HCT116 (cell line): Measurements from ENCODE around the gene KDELR1. TPM values are rescaled to one million over a fixed set of nuclear protein-coding genes. Genes with fewer than 3 reads are reported as not detected.

Source experiments
- ATAC-seq: fragments of 200-7000 bp; cut with Tn5 transposase; 2 replicates; pipeline ENCODE4 v1.9.1; 2020; ENCODE audit warnings: mild to moderate bottlenecking, moderate library complexity
- BruUV-seq: library from RNA; stranded (reverse); fragments of 400-500 nt; replicated peaks from 2 replicates; lab custom pipeline; 2021; lab: Mats Ljungman, UMichigan
- CTCF ChIA-PET: fragments of 300-600 bp; sonication (Branson Sonifier 250); formaldehyde crosslinking; loops from one replicate; lab custom pipeline; 2021; ENCODE audit warnings: antibody characterized with exemption; lab: Charles Lee
- POLR2A ChIA-PET: fragments of 300-600, 350-600 bp; sonication (Branson Sonifier 250); formaldehyde crosslinking; loops from one replicate; lab custom pipeline; 2021; ENCODE audit warnings: antibody characterized with exemption; lab: Charles Lee
- RAD21 ChIA-PET, 2 experiments: fragments of 300-600 bp; sonication (Branson Sonifier 250); formaldehyde crosslinking; loops; one replicate each; lab custom pipeline; 2023; ENCODE audit warnings: low total read pairs in 2 of 2; ENCODE audit not compliant: uncharacterized antibody in 2 of 2, unreplicated experiment in 2 of 2, low non-redundant PET in 1 of 2; lab: Charles Lee
- DNase-seq: peaks from one replicate; pipeline ENCODE4 v3.0.0-alpha.2; 2010; ENCODE audit warnings: low read depth, low spot score
- H2AFZ ChIP-seq: fragments of 200-600 bp; shearing (Covaris generic), sonication (generic); 2 replicates; pipeline ENCODE4 v1.6.1; 2017; ENCODE audit warnings: low read depth, mixed run types, mixed read lengths, antibody characterized with exemption, low read length; ENCODE audit not compliant: poor library complexity, severe bottlenecking
- H3K27ac ChIP-seq: 2 replicates; pipeline ENCODE4 v1.5.1; 2012; ENCODE audit warnings: low read depth, low read length
- H3K27me3 ChIP-seq: fragments of 200-600 bp; sonication (generic); 2 replicates; pipeline ENCODE4 v1.6.1; 2016; ENCODE audit warnings: mixed run types, low read length, mixed read lengths; ENCODE audit not compliant: insufficient read depth
- H3K36me3 ChIP-seq, 2 experiments: fragments of 200-500 bp in 1 of 2; fragments of 200-600 bp in 1 of 2; sonication (Bioruptor generic) in 1 of 2; sonication (generic) in 1 of 2; 2 replicates each; pipeline versions ENCODE4 v1.5.1 to v1.6.1; 2014 to 2016; ENCODE audit warnings: low read length in 2 of 2, inconsistent platforms in 1 of 2, mixed read lengths in 1 of 2, mixed run types in 1 of 2; ENCODE audit not compliant: insufficient read depth in 2 of 2, control insufficient read depth in 1 of 2
- H3K4me1 ChIP-seq, 2 experiments: fragments of 200-600 bp in 1 of 2; sonication (generic) in 1 of 2; 2 replicates each; pipeline versions ENCODE4 v1.5.1 to v1.6.1; 2012 to 2017; ENCODE audit warnings: low read length in 2 of 2, inconsistent platforms in 1 of 2, mild to moderate bottlenecking in 1 of 2, mixed read lengths in 1 of 2, mixed run types in 1 of 2, moderate library complexity in 1 of 2; ENCODE audit not compliant: insufficient read depth in 2 of 2, control insufficient read depth in 1 of 2
- H3K4me2 ChIP-seq: fragments of 200-600 bp; sonication (generic); 2 replicates; pipeline ENCODE4 v1.6.1; 2017; ENCODE audit warnings: mixed run types, low read length, mixed read lengths
- H3K4me3 ChIP-seq, 2 experiments: fragments of 200-600 bp in 1 of 2; sonication (generic) in 1 of 2; replicated peaks in 1 of 2; 2 replicates each; pipeline ENCODE4 v1.5.1; 2011 to 2016; ENCODE audit warnings: low read length in 2 of 2, control low read depth in 1 of 2, low read depth in 1 of 2, mild to moderate bottlenecking in 1 of 2, mixed read lengths in 1 of 2, mixed run types in 1 of 2
- H3K79me2 ChIP-seq: fragments of 200-600 bp; sonication (generic); 2 replicates; pipeline ENCODE4 v1.6.1; 2017; ENCODE audit warnings: mild to moderate bottlenecking, mixed run types, low read length, moderate library complexity, mixed read lengths; ENCODE audit not compliant: insufficient read depth
- H3K9ac ChIP-seq: fragments of 200-600 bp; sonication (generic); 2 replicates; pipeline ENCODE4 v1.6.1; 2016; ENCODE audit warnings: low read length, mixed read lengths
- H3K9me2 ChIP-seq: fragments of 200-600 bp; sonication (generic), shearing (Covaris generic); 2 replicates; pipeline ENCODE4 v1.6.1; 2017; ENCODE audit warnings: mixed run types, mild to moderate bottlenecking, moderate library complexity; ENCODE audit not compliant: insufficient read depth
- H3K9me3 ChIP-seq, 2 experiments: fragments of 200-500 bp in 1 of 2; fragments of 200-600 bp in 1 of 2; sonication (Bioruptor generic) in 1 of 2; sonication (generic) in 1 of 2; 2 replicates each; pipeline ENCODE4 v1.6.1; 2014 to 2017; ENCODE audit warnings: low read length in 2 of 2, mixed read lengths in 2 of 2, inconsistent platforms in 1 of 2, low read depth in 1 of 2, mild to moderate bottlenecking in 1 of 2, mixed run types in 1 of 2, moderate library complexity in 1 of 2; ENCODE audit not compliant: control insufficient read depth in 1 of 2, insufficient read depth in 1 of 2
- H4K20me1 ChIP-seq: fragments of 200-600 bp; sonication (generic), shearing (Covaris generic); 2 replicates; pipeline ENCODE4 v1.6.1; 2017; ENCODE audit warnings: mixed run types, mild to moderate bottlenecking, moderate library complexity; ENCODE audit not compliant: insufficient read depth
- ATF3 ChIP-seq: IDR thresholded peaks from 2 replicates; pipeline ENCODE4 v1.6.1; 2012
- CBX3 ChIP-seq: IDR thresholded peaks from 2 replicates; pipeline ENCODE4 v1.6.1; 2012; ENCODE audit warnings: low read depth
- EGR1 ChIP-seq: IDR thresholded peaks from 2 replicates; pipeline ENCODE4 v1.6.1; 2012; ENCODE audit warnings: low read depth
- POLR2A ChIP-seq: IDR thresholded peaks from 2 replicates; pipeline ENCODE4 v1.7.0; 2011; ENCODE audit warnings: borderline replicate concordance; ENCODE audit not compliant: insufficient read depth, insufficient read length; ENCODE audit errors: extremely low read depth
- RAD21 ChIP-seq: IDR thresholded peaks from 2 replicates; pipeline ENCODE4 v1.6.1; 2012; ENCODE audit warnings: low read depth, mild to moderate bottlenecking
- SIN3A ChIP-seq: IDR thresholded peaks from 2 replicates; pipeline ENCODE4 v1.6.1; 2012; ENCODE audit warnings: low read depth
- ZBTB33 ChIP-seq: IDR thresholded peaks from 2 replicates; pipeline ENCODE4 v1.6.1; 2011; ENCODE audit warnings: mild to moderate bottlenecking, low read length, moderate library complexity; ENCODE audit not compliant: insufficient replicate concordance; ENCODE audit errors: extremely low read depth
- ZFX ChIP-seq: fragments of 450-650 bp; IDR thresholded peaks from 2 replicates; pipeline ENCODE4 v1.6.1; 2017
- intact Hi-C: fragments of 100-400 bp; cut with micrococcal nuclease; formaldehyde crosslinking; loops from 2 replicates; pipeline ENCODE4 v1.10.0; 2022
- total RNA-seq: library from RNA; stranded (reverse); gene quantifications from one replicate; pipeline ENCODE4 v1.2.1, GENCODE V29; 2021; ENCODE audit not compliant: unreplicated experiment
- TF ChIP-seq, protein P1 (sequence below), 3 experiments: fragments of 200-600 bp in 1 of 3; sonication (generic) in 1 of 3; IDR thresholded peaks in 2 of 3; conservative IDR thresholded peaks in 1 of 3; 2 replicates each; pipeline ENCODE4 v1.5.1; 2012 to 2017; ENCODE audit warnings: low read depth in 2 of 3, low read length in 2 of 3, antibody characterized with exemption in 1 of 3, borderline replicate concordance in 1 of 3, control low read depth in 1 of 3, mild to moderate bottlenecking in 1 of 3, mixed read lengths in 1 of 3, mixed run types in 1 of 3, moderate library complexity in 1 of 3; ENCODE audit not compliant: insufficient read depth in 1 of 3

Gene KDELR1
- total RNA-seq, 1 experiment from 2014 or later: 212 TPM

DNA sequence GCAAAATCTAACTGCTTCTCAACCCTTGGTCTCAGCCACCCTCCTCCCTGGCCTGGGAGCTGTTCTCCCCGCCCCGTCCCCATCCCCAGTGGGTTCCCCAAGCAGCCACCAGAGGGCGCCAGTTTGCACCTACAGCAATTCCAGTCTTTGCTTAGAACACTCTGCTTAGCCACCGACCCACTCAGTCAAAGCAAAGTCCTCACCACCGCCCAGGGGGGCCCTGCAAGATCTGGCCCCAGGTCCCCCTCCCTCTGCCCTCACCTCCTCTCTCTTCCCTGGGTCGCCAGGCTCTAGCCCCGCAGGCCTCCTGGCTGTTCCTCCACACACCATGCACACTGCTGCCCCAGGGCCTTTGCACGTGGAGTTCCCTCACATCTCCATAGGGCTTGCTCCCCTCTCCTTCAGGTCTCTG, 40.0 kb downstream of the KDELR1 start:
- DNase-seq: no peak
- BruUV-seq: no TSS peak

DNA sequence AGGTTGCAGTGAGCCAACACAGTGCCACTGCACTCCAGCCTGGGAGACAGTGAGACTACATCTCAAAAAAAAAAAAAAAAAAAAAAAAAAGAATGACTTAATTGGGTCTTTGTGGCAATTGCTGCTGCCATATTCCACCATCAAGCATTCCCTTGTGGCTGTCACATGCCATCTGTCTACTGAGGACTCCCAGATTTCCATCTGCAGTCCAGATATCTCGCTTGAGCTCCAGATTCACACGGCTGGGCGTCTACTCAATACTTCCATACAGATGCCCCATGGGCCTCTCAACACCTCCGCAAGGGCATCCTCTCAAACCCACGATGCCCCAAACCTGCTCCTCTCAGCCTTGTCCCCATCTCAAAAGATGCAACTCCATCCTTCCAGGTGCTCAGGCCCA, 40.5 kb downstream of the KDELR1 start:
- H3K4me2 ChIP-seq: no peak overlapping the region
- no peak overlapping the region for H2AFZ ChIP-seq
- no TSS peak for BruUV-seq
- peaks cover 20 to 41% of the 10 kb centered on the region in 2 experiments for H3K4me1 ChIP-seq
- H3K9me3 ChIP-seq: no peaks in the 10 kb centered on the region
- intact Hi-C loops: loop anchor here (1.0 to 5.0 kb wide), 2 partner anchors 31 to 141 kb away; no protein-coding TSS in a partner anchor
- H3K9ac ChIP-seq: no peak overlapping the region
- POLR2A ChIA-PET: no interaction called here
- ATAC-seq (no peak), DNase-seq (no peak)
- TF ChIP-seq SIN3A (no peak), ATF3 (no peak), ZBTB33 (no peak), POLR2A (no peak), ZFX (no peak), RAD21 (no peak), CBX3 (no peak), EGR1 (no peak)
- TF ChIP-seq, protein P1, sequence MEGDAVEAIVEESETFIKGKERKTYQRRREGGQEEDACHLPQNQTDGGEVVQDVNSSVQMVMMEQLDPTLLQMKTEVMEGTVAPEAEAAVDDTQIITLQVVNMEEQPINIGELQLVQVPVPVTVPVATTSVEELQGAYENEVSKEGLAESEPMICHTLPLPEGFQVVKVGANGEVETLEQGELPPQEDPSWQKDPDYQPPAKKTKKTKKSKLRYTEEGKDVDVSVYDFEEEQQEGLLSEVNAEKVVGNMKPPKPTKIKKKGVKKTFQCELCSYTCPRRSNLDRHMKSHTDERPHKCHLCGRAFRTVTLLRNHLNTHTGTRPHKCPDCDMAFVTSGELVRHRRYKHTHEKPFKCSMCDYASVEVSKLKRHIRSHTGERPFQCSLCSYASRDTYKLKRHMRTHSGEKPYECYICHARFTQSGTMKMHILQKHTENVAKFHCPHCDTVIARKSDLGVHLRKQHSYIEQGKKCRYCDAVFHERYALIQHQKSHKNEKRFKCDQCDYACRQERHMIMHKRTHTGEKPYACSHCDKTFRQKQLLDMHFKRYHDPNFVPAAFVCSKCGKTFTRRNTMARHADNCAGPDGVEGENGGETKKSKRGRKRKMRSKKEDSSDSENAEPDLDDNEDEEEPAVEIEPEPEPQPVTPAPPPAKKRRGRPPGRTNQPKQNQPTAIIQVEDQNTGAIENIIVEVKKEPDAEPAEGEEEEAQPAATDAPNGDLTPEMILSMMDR (IDR thresholded peaks at IDR 0.05 in 2 of 3, conservative IDR thresholded peaks at IDR 0.05 in 1 of 3; ENCODE audit: borderline replicate concordance in 1 of 3, insufficient read depth in 1 of 3, low read depth in 2 of 3, low read length in 2 of 3): no peak
- H3K9me2 ChIP-seq: no peaks in the 10 kb centered on the region
- H4K20me1 ChIP-seq: no peaks in the 10 kb centered on the region
- RAD21 ChIA-PET: interaction anchor here in 1 of 2 experiments (0.8 to 1.0 kb wide), 2 partner anchors 41 to 48 kb away, joined by 3 to 4 read pairs; partner anchors contain the start of gene KDELR1
- H3K27ac ChIP-seq: no peak overlapping the region
- no peaks in the 10 kb centered on the region for H3K27me3 ChIP-seq
- CTCF ChIA-PET: interaction anchor here (0.7 to 2.1 kb wide), 9 partner anchors 10 to 233 kb away, joined by 3 to 11 read pairs (median 6); partner anchors contain the start of genes KDELR1, SYNGR4 and TMEM143
- H3K4me3 ChIP-seq: no peak overlapping the region
- no peaks in the 10 kb centered on the region for H3K36me3 ChIP-seq
- no peaks in the 10 kb centered on the region for H3K79me2 ChIP-seq

More for the DNA sequence above, 40.0 kb downstream of the KDELR1 start:
- ChIA-PET POLR2A (no interaction called here), CTCF (interaction anchor here (0.7 to 2.1 kb wide), 9 partner anchors 9 to 233 kb away, joined by 3 to 11 read pairs (median 6); partner anchors contain the start of genes KDELR1, SYNGR4 and TMEM143), RAD21 (interaction anchor here in 1 of 2 experiments (0.8 to 1.0 kb wide), 2 partner anchors 40 to 47 kb away, joined by 3 to 4 read pairs; partner anchors contain the start of gene KDELR1)
- no peak overlapping the region for H3K4me2 ChIP-seq
- H3K36me3 ChIP-seq: no peaks in the 10 kb centered on the region
- no peaks in the 10 kb centered on the region for H3K27me3 ChIP-seq
- no peak overlapping the region for H3K27ac ChIP-seq
- H2AFZ ChIP-seq: no peak overlapping the region
- H3K79me2 ChIP-seq: no peaks in the 10 kb centered on the region
- no peaks in the 10 kb centered on the region for H4K20me1 ChIP-seq
- intact Hi-C loops: loop anchor here (1.0 to 5.0 kb wide), 2 partner anchors 31 to 141 kb away; no protein-coding TSS in a partner anchor
- H3K9me3 ChIP-seq: no peaks in the 10 kb centered on the region
- peaks cover 22 to 46% of the 10 kb centered on the region in 2 experiments for H3K4me1 ChIP-seq
- ATAC-seq: peak; percentile 67
- H3K4me3 ChIP-seq: no peak overlapping the region
- no peak overlapping the region for H3K9ac ChIP-seq
- TF ChIP-seq, protein P1 (IDR thresholded peaks at IDR 0.05 in 2 of 3, conservative IDR thresholded peaks at IDR 0.05 in 1 of 3; ENCODE audit: borderline replicate concordance in 1 of 3, insufficient read depth in 1 of 3, low read depth in 2 of 3, low read length in 2 of 3): peak; percentile 75 to 96 (median 95); a peak in 5 of 6 replicates
- peak; percentile 80 for TF ChIP-seq RAD21
- no peak for TF ChIP-seq POLR2A
- H3K9me2 ChIP-seq: no peaks in the 10 kb centered on the region
